UCSD-AML1 (cell line): ENCODE measurements around the gene RERE.

Experiments used
- DNase-seq: peaks from one replicate; lab custom pipeline; 2025; ENCODE audit not compliant: unreplicated experiment; lab: John Stamatoyannopoulos, UW

The RERE gene

GRCh38 chr1:8721679-8722324 is 95.6 kb downstream of the RERE start:
- no peak for DNase-seq

- no peak for DNase-seq
These were observed 97.1 kb downstream of the RERE start for GRCh38 chr1:8720347-8720746.

- no peak for DNase-seq
These were observed 98.5 kb downstream of the RERE start for GRCh38 chr1:8718850-8719361.

GRCh38 chr1:8717148-8717547 is 100.3 kb downstream of the RERE start:
- no peak for DNase-seq

GRCh38 chr1:8716238-8716637 is 101.2 kb downstream of the RERE start:
- no peak for DNase-seq

- DNase-seq, result no peak
These were observed 103.3 kb downstream of the RERE start for GRCh38 chr1:8714173-8714572.

GRCh38 chr1:8712413-8713231 is 104.8 kb downstream of the RERE start:
- DNase-seq, result no peak

GRCh38 chr1:8711873-8712412 is 105.5 kb downstream of the RERE start:
- no peak for DNase-seq

- no peak for DNase-seq
These were observed 106.3 kb downstream of the RERE start for GRCh38 chr1:8711151-8711550.

- no peak for DNase-seq
These were observed 109.2 kb downstream of the RERE start for GRCh38 chr1:8708259-8708658.

GRCh38 chr1:8706995-8707396 is 110.4 kb downstream of the RERE start:
- DNase-seq, result no peak

GRCh38 chr1:8706291-8706690 is 111.1 kb downstream of the RERE start:
- no peak for DNase-seq

GRCh38 chr1:8704866-8705506 is 112.5 kb downstream of the RERE start:
- no peak for DNase-seq

GRCh38 chr1:8702850-8703810 is 114.3 kb downstream of the RERE start:
- peak; percentile 91 for DNase-seq

- DNase-seq, result no peak
These were observed 115.0 kb downstream of the RERE start for GRCh38 chr1:8702472-8702849.

GRCh38 chr1:8701794-8702471 is 115.5 kb downstream of the RERE start:
- DNase-seq, result no peak

GRCh38 chr1:8699679-8700078 is 117.8 kb downstream of the RERE start:
- DNase-seq, result no peak

- DNase-seq, result no peak
These were observed 118.4 kb downstream of the RERE start for GRCh38 chr1:8698937-8699447.

- DNase-seq, result no peak
These were observed 119.3 kb downstream of the RERE start for GRCh38 chr1:8698012-8698630.
